WTC11 (cell line): ENCODE results near the gene ASPM. TPM values are rescaled to one million over a fixed set of nuclear protein-coding genes. Genes with fewer than 3 reads are reported as not detected.

ENCODE experiments used
- ATAC-seq: fragments of 200-7000 bp; cut with Tn5 transposase; 2 replicates; pipeline ENCODE4 v1.10.0; 2021; ENCODE audit warnings: mild to moderate bottlenecking, moderate library complexity
- CTCF ChIA-PET: fragments of 300-600 bp; sonication (Branson Sonifier 250); formaldehyde crosslinking; loops from one replicate; lab custom pipeline; 2021; ENCODE audit warnings: antibody characterized with exemption; lab: Charles Lee
- POLR2A ChIA-PET: fragments of 350-600 bp; sonication (Branson Sonifier 250); formaldehyde crosslinking; loops from one replicate; lab custom pipeline; 2021; ENCODE audit warnings: antibody characterized with exemption; lab: Charles Lee
- DNase-seq: peaks from one replicate; pipeline ENCODE4 v3.0.0; 2021; ENCODE audit warnings: low spot score
- H3K27ac Mint-ChIP-seq: 2 replicates; pipeline ENCODE4 v1.8.0; 2021; ENCODE audit warnings: mixed read lengths
- H3K27me3 Mint-ChIP-seq: 2 replicates; pipeline ENCODE4 v1.8.0; 2021; ENCODE audit warnings: low read depth, mild to moderate bottlenecking, moderate library complexity, mixed read lengths
- H3K36me3 Mint-ChIP-seq: 2 replicates; pipeline ENCODE4 v1.8.0; 2021; ENCODE audit warnings: mixed read lengths
- H3K4me1 Mint-ChIP-seq: 2 replicates; pipeline ENCODE4 v1.8.0; 2022; ENCODE audit warnings: mixed read lengths
- H3K4me3 Mint-ChIP-seq: 2 replicates; pipeline ENCODE4 v1.8.0; 2021; ENCODE audit warnings: mild to moderate bottlenecking, moderate library complexity, mixed read lengths
- H3K9me3 Mint-ChIP-seq: 2 replicates; pipeline ENCODE4 v1.8.0; 2021; ENCODE audit warnings: mixed read lengths
- CBFB ChIP-seq: sonication (generic); formaldehyde crosslinking; IDR thresholded peaks from 2 replicates; pipeline ENCODE4 v1.8.1; 2022; ENCODE audit warnings: mild to moderate bottlenecking, low read depth, missing genetic modification reagents
- CREB1 ChIP-seq: sonication (generic); formaldehyde crosslinking; IDR thresholded peaks from 2 replicates; pipeline ENCODE4 v1.8.0; 2023; ENCODE audit warnings: mild to moderate bottlenecking, missing genetic modification reagents
- CREM ChIP-seq: sonication (generic); formaldehyde crosslinking; IDR thresholded peaks from 2 replicates; pipeline ENCODE4 v1.8.1; 2022; ENCODE audit warnings: mild to moderate bottlenecking, missing genetic modification reagents, moderate library complexity
- GTF2I ChIP-seq: fragments of 250-450 bp; sonication (Bioruptor Pico); conservative IDR thresholded peaks from 2 replicates; pipeline ENCODE4 v1.4.0; 2021; ENCODE audit warnings: mild to moderate bottlenecking
- NR3C1 ChIP-seq: sonication (generic); formaldehyde crosslinking; conservative IDR thresholded peaks from 2 replicates; pipeline ENCODE4 v1.8.1; 2023; ENCODE audit warnings: low read depth, mild to moderate bottlenecking, missing genetic modification reagents
- OVOL2 ChIP-seq: fragments of 250-450 bp; sonication (Bioruptor Pico); IDR thresholded peaks from 2 replicates; pipeline ENCODE4 v1.9.0; 2021; ENCODE audit warnings: mild to moderate bottlenecking, borderline replicate concordance
- SP1 ChIP-seq: sonication (generic); formaldehyde crosslinking; conservative IDR thresholded peaks from 2 replicates; pipeline ENCODE4 v1.8.1; 2022; ENCODE audit warnings: missing genetic modification reagents
- TEAD4 ChIP-seq: sonication (generic); formaldehyde crosslinking; IDR thresholded peaks from 2 replicates; pipeline ENCODE4 v1.8.0; 2022; ENCODE audit warnings: mild to moderate bottlenecking, missing genetic modification reagents
- TP53 ChIP-seq: sonication (generic); formaldehyde crosslinking; IDR thresholded peaks from 2 replicates; pipeline ENCODE4 v1.8.1; 2023; ENCODE audit warnings: mild to moderate bottlenecking, missing genetic modification reagents
- ZNF232 ChIP-seq: sonication (generic); formaldehyde crosslinking; IDR thresholded peaks from 2 replicates; pipeline ENCODE4 v1.8.0; 2022; ENCODE audit warnings: mild to moderate bottlenecking, missing genetic modification reagents
- ZNF317 ChIP-seq: sonication (generic); formaldehyde crosslinking; IDR thresholded peaks from 2 replicates; pipeline ENCODE4 v1.8.1; 2023; ENCODE audit warnings: low read depth, mild to moderate bottlenecking, moderate library complexity, missing genetic modification reagents, borderline replicate concordance
- ZNF416 ChIP-seq: fragments of 250-450 bp; sonication (Bioruptor Pico); IDR thresholded peaks from 2 replicates; pipeline ENCODE4 v1.9.0; 2021; ENCODE audit warnings: mild to moderate bottlenecking, inconsistent platforms
- total RNA-seq: library from RNA; stranded (reverse); gene quantifications from 3 replicates; pipeline ENCODE4 v1.2.3, GENCODE V29; 2021
- TF ChIP-seq, protein P1 (sequence below): fragments of 250-450 bp; sonication (Bioruptor Pico); IDR thresholded peaks from 2 replicates; pipeline ENCODE4 v1.9.0; 2021; ENCODE audit warnings: moderate library complexity, mild to moderate bottlenecking, inconsistent platforms, borderline replicate concordance
- TF ChIP-seq, protein P2 (sequence below): fragments of 250-450 bp; sonication (Bioruptor Pico); IDR thresholded peaks from 2 replicates; pipeline ENCODE4 v1.9.0; 2021; ENCODE audit warnings: mild to moderate bottlenecking
- TF ChIP-seq, protein P3 (sequence below): sonication (generic); formaldehyde crosslinking; IDR thresholded peaks from 2 replicates; pipeline ENCODE4 v1.8.0; 2022; ENCODE audit warnings: mild to moderate bottlenecking, missing genetic modification reagents
- TF ChIP-seq, protein P4 (sequence below): sonication (generic); formaldehyde crosslinking; IDR thresholded peaks from 2 replicates; pipeline ENCODE4 v1.8.0; 2023; ENCODE audit warnings: missing genetic modification reagents
- TF ChIP-seq, protein P5 (sequence below): sonication (generic); formaldehyde crosslinking; IDR thresholded peaks from 2 replicates; pipeline ENCODE4 v1.8.1; 2022; ENCODE audit warnings: mild to moderate bottlenecking, moderate library complexity, missing genetic modification reagents
- TF ChIP-seq, protein P6 (sequence below): sonication (generic); formaldehyde crosslinking; IDR thresholded peaks from 2 replicates; pipeline ENCODE4 v1.8.1; 2023; ENCODE audit warnings: mild to moderate bottlenecking, missing genetic modification reagents, moderate library complexity
- TF ChIP-seq, protein P7 (sequence below): sonication (generic); formaldehyde crosslinking; IDR thresholded peaks from 2 replicates; pipeline ENCODE4 v1.8.0; 2022; ENCODE audit warnings: mild to moderate bottlenecking, missing genetic modification reagents
- TF ChIP-seq, protein P8 (sequence below): sonication (generic); formaldehyde crosslinking; IDR thresholded peaks from 2 replicates; pipeline ENCODE4 v1.8.1; 2023; ENCODE audit warnings: mild to moderate bottlenecking, moderate library complexity, missing genetic modification reagents
- TF ChIP-seq, protein P9 (sequence below): sonication (generic); formaldehyde crosslinking; IDR thresholded peaks from 2 replicates; pipeline ENCODE4 v1.8.0; 2023; ENCODE audit warnings: mild to moderate bottlenecking, missing genetic modification reagents
- TF ChIP-seq, protein P10 (sequence below): sonication (generic); formaldehyde crosslinking; conservative IDR thresholded peaks from 2 replicates; pipeline ENCODE4 v1.8.1; 2022; ENCODE audit warnings: mild to moderate bottlenecking, missing genetic modification reagents

The ASPM gene
- total RNA-seq, 1 experiment from 2014 or later = 44.5 TPM

DNA sequence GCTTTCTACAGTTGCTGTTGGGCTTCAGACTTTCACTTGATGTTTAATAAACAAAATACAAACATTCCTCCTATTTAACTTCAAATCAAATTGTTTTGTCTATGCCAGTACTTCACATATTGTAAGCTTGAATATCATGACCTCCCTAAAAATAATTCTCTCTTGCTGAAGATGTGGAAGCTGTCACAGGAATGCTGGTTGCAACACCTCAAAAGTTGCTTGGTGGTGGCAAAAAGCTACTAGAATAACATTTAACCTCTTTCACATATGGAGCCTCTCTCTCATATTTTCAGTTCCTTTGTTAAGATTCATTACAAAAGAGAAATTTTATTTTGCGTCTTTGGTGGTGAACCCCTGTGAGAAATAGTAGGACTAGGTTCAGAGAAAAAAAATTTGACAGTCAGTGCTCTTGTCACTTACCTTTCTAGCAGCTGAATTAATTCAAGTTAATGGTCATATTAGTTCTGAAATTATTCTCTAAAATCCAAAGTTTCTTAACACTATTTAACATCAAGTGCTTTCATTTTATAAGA is 53.9 kb downstream of the ASPM start:
- no peak overlapping the region for H3K4me3 Mint-ChIP-seq
- POLR2A ChIA-PET = no interaction called here
- H3K9me3 Mint-ChIP-seq = no peaks in the 10 kb centered on the region
- H3K4me1 Mint-ChIP-seq = no peaks in the 10 kb centered on the region
- CTCF ChIA-PET = no interaction called here
- H3K36me3 Mint-ChIP-seq = peaks cover 53% of the 10 kb centered on the region
- no peak overlapping the region for H3K27ac Mint-ChIP-seq
- H3K27me3 Mint-ChIP-seq = no peaks in the 10 kb centered on the region
- ATAC-seq (no peak), DNase-seq (no peak)
- TF ChIP-seq CREM (CRISPR knock-in tag) = no peak
- TF ChIP-seq CBFB (CRISPR knock-in tag) = no peak
- TF ChIP-seq ZNF232 = no peak
- TF ChIP-seq, protein P1, sequence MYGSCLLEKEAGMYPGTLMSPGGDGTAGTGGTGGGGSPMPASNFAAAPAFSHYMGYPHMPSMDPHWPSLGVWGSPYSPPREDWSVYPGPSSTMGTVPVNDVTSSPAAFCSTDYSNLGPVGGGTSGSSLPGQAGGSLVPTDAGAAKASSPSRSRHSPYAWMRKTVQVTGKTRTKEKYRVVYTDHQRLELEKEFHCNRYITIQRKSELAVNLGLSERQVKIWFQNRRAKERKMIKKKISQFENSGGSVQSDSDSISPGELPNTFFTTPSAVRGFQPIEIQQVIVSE (CRISPR knock-in tag) = no peak
- TF ChIP-seq, protein P2, sequence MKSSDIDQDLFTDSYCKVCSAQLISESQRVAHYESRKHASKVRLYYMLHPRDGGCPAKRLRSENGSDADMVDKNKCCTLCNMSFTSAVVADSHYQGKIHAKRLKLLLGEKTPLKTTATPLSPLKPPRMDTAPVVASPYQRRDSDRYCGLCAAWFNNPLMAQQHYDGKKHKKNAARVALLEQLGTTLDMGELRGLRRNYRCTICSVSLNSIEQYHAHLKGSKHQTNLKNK (CRISPR knock-in tag) = no peak
- TF ChIP-seq ZNF416 = no peak
- TF ChIP-seq, protein P3, sequence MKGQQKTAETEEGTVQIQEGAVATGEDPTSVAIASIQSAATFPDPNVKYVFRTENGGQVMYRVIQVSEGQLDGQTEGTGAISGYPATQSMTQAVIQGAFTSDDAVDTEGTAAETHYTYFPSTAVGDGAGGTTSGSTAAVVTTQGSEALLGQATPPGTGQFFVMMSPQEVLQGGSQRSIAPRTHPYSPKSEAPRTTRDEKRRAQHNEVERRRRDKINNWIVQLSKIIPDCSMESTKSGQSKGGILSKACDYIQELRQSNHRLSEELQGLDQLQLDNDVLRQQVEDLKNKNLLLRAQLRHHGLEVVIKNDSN (CRISPR knock-in tag) = no peak
- no peak for TF ChIP-seq TP53 (CRISPR knock-in tag)
- TF ChIP-seq, protein P4, sequence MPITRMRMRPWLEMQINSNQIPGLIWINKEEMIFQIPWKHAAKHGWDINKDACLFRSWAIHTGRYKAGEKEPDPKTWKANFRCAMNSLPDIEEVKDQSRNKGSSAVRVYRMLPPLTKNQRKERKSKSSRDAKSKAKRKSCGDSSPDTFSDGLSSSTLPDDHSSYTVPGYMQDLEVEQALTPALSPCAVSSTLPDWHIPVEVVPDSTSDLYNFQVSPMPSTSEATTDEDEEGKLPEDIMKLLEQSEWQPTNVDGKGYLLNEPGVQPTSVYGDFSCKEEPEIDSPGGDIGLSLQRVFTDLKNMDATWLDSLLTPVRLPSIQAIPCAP (CRISPR knock-in tag) = no peak

DNA sequence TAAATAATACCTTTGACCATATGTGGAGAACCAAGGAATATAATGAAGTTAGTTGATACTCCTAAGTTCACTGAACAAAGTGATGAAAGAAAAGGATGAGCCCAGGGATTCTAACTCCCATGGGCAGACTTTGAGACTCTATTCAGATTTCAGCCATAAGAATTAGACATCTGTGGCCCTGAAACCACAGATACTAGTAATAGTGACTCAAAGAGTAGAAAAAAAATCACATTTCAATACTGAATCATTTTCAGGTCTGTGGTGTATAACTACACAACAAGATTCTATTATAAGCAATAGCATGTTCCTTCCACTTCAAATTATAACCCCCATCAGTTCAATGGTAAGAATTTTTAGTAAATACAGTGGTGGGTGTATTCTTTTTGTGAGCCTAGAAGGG is 63.0 kb downstream of the ASPM start:
- ChIA-PET CTCF (no interaction called here), POLR2A (no interaction called here)
- Mint-ChIP-seq H3K27me3 (peaks cover 4% of the 10 kb centered on the region; the same call in 1 of the 2 replicates), H3K9me3 (peaks cover 66% of the 10 kb centered on the region), H3K4me1 (no peaks in the 10 kb centered on the region)
- no peak for ATAC-seq
- TF ChIP-seq ZNF317 (no peak), CREB1 (CRISPR knock-in tag) (no peak)
- TF ChIP-seq, protein P5, sequence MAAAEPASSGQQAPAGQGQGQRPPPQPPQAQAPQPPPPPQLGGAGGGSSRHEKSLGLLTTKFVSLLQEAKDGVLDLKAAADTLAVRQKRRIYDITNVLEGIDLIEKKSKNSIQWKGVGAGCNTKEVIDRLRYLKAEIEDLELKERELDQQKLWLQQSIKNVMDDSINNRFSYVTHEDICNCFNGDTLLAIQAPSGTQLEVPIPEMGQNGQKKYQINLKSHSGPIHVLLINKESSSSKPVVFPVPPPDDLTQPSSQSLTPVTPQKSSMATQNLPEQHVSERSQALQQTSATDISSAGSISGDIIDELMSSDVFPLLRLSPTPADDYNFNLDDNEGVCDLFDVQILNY (CRISPR knock-in tag) = no peak
- TF ChIP-seq, protein P6, sequence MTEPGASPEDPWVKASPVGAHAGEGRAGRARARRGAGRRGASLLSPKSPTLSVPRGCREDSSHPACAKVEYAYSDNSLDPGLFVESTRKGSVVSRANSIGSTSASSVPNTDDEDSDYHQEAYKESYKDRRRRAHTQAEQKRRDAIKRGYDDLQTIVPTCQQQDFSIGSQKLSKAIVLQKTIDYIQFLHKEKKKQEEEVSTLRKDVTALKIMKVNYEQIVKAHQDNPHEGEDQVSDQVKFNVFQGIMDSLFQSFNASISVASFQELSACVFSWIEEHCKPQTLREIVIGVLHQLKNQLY (CRISPR knock-in tag) = no peak
- TF ChIP-seq, protein P7, sequence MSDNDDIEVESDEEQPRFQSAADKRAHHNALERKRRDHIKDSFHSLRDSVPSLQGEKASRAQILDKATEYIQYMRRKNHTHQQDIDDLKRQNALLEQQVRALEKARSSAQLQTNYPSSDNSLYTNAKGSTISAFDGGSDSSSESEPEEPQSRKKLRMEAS (CRISPR knock-in tag) = no peak
- TF ChIP-seq, all 79 proteins: peak for 0
- Mint-ChIP-seq H3K36me3 (peaks cover 87% of the 10 kb centered on the region), H3K4me3 (no peak overlapping the region), H3K27ac (no peak overlapping the region)
- DNase-seq = no peak

DNA sequence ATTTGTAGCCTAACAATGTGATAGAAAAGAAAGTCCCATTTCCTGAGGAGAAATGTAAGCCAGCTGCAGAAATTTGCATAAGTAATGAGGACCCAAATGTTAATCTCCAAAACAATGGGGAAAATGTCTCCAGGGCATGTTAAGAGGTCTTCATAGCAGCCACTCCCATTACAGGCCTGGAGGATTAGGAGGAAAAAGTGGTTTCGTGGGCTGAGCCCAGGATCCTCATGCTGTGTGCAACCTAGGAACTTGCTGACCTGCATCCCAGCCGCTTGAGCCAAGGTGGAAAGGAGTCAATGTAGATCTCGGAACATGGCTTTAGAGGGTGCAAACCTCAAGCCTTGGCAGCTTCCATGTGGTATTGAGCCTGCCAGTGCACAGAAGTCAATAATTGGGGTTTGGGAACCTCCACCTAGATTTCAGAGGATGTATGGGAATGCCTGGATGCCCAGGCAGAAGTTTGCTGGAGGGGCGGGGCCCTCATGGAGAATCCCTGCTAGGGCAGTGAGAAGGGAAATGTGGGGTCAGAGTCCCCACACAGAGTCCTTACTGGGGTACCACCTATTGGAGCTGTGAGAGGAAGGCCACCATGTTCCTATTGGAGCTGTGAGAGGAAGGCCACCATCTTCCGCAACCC is 65.2 kb downstream of the ASPM start:
- no peaks in the 10 kb centered on the region for H3K4me1 Mint-ChIP-seq
- H3K27ac Mint-ChIP-seq = no peak overlapping the region
- ChIA-PET POLR2A (no interaction called here), CTCF (no interaction called here)
- H3K36me3 Mint-ChIP-seq = peaks cover 68% of the 10 kb centered on the region
- H3K27me3 Mint-ChIP-seq = peaks cover 4% of the 10 kb centered on the region; the same call in 1 of the 2 replicates
- ATAC-seq = no peak; the same call in 1 of the 2 replicates
- DNase-seq = no peak
- H3K9me3 Mint-ChIP-seq = peaks cover 66% of the 10 kb centered on the region
- H3K4me3 Mint-ChIP-seq = no peak overlapping the region
- TF ChIP-seq TP53 (CRISPR knock-in tag) (no peak), SP1 (CRISPR knock-in tag) (no peak), OVOL2 (CRISPR knock-in tag) (no peak), TEAD4 (no peak), GTF2I (CRISPR knock-in tag) (no peak), NR3C1 (CRISPR knock-in tag) (no peak)
- TF ChIP-seq, protein P8, sequence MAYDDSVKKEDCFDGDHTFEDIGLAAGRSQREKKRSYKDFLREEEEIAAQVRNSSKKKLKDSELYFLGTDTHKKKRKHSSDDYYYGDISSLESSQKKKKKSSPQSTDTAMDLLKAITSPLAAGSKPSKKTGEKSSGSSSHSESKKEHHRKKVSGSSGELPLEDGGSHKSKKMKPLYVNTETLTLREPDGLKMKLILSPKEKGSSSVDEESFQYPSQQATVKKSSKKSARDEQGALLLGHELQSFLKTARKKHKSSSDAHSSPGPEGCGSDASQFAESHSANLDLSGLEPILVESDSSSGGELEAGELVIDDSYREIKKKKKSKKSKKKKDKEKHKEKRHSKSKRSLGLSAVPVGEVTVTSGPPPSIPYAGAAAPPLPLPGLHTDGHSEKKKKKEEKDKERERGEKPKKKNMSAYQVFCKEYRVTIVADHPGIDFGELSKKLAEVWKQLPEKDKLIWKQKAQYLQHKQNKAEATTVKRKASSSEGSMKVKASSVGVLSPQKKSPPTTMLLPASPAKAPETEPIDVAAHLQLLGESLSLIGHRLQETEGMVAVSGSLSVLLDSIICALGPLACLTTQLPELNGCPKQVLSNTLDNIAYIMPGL = no peak
- TF ChIP-seq, protein P9, sequence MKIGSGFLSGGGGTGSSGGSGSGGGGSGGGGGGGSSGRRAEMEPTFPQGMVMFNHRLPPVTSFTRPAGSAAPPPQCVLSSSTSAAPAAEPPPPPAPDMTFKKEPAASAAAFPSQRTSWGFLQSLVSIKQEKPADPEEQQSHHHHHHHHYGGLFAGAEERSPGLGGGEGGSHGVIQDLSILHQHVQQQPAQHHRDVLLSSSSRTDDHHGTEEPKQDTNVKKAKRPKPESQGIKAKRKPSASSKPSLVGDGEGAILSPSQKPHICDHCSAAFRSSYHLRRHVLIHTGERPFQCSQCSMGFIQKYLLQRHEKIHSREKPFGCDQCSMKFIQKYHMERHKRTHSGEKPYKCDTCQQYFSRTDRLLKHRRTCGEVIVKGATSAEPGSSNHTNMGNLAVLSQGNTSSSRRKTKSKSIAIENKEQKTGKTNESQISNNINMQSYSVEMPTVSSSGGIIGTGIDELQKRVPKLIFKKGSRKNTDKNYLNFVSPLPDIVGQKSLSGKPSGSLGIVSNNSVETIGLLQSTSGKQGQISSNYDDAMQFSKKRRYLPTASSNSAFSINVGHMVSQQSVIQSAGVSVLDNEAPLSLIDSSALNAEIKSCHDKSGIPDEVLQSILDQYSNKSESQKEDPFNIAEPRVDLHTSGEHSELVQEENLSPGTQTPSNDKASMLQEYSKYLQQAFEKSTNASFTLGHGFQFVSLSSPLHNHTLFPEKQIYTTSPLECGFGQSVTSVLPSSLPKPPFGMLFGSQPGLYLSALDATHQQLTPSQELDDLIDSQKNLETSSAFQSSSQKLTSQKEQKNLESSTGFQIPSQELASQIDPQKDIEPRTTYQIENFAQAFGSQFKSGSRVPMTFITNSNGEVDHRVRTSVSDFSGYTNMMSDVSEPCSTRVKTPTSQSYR (CRISPR knock-in tag) = no peak
- TF ChIP-seq, protein P10, sequence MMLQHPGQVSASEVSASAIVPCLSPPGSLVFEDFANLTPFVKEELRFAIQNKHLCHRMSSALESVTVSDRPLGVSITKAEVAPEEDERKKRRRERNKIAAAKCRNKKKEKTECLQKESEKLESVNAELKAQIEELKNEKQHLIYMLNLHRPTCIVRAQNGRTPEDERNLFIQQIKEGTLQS = no peak
